Breast epithelium (tissue), 4 donors: ENCODE data around the gene ZNF548. TPM values are rescaled to one million over a fixed set of nuclear protein-coding genes. Genes with fewer than 3 reads are reported as not detected.

Experiments used
- DNase-seq, 2 donors: peaks; one replicate each; pipeline ENCODE4 v3.0.0-alpha.2; 2019; ENCODE audit warnings: low spot score in 2 of 2
- H3K27ac ChIP-seq, 2 donors: fragments of 200-600 bp; sonication (generic) in 1 of 2; one replicate each; pipeline ENCODE4 v1.5.1; 2016 to 2019; ENCODE audit warnings: mild to moderate bottlenecking in 1 of 2
- H3K27me3 ChIP-seq, 2 donors: fragments of 200-600 bp; sonication (generic) in 1 of 2; one replicate each; pipeline versions ENCODE4 v1.5.1 to v1.6.0; 2017 to 2019; ENCODE audit warnings: control low read depth in 1 of 2, mild to moderate bottlenecking in 1 of 2
- H3K36me3 ChIP-seq: fragments of 200-600 bp; one replicate; pipeline ENCODE4 v1.5.1; 2019
- H3K4me1 ChIP-seq, 2 donors: fragments of 200-600 bp; sonication (generic); one replicate each; pipeline ENCODE4 v1.5.1; 2016 to 2019; ENCODE audit warnings: control low read depth in 1 of 2
- H3K4me3 ChIP-seq, 3 donors: fragments of 200-600 bp; sonication (generic); 1 replicate in 2 of 3; 2 replicates in 1 of 3; pipeline ENCODE4 v1.5.1; 2016 to 2019; ENCODE audit warnings: mild to moderate bottlenecking in 3 of 3, moderate library complexity in 2 of 3
- H3K9me3 ChIP-seq, 2 donors: fragments of 200-600 bp; sonication (generic) in 1 of 2; one replicate each; pipeline ENCODE4 v1.5.1; 2016 to 2019; ENCODE audit warnings: control low read depth in 1 of 2
- CTCF ChIP-seq, 3 donors: fragments of 450-650 bp; IDR thresholded peaks; one replicate each; pipeline ENCODE4 v1.5.1; 2016 to 2017; ENCODE audit warnings: antibody characterized with exemption in 3 of 3, mild to moderate bottlenecking in 3 of 3, moderate library complexity in 3 of 3
- POLR2A ChIP-seq: fragments of 450-650 bp; IDR thresholded peaks from one replicate; pipeline ENCODE4 v1.6.1; 2016; ENCODE audit warnings: antibody characterized with exemption, mild to moderate bottlenecking, moderate library complexity
- POLR2AphosphoS5 ChIP-seq, 3 donors: sonication (generic); formaldehyde crosslinking; IDR thresholded peaks; one replicate each; pipeline ENCODE4 v1.6.1; 2017; ENCODE audit warnings: antibody characterized with exemption in 3 of 3
- intact Hi-C: fragments of 100-400 bp; cut with DNase I; formaldehyde crosslinking; loops from one replicate; pipeline ENCODE4 v1.15.1; 2023; ENCODE audit warnings: low total_unique reads
- total RNA-seq, 3 donors: library from RNA; depleted of rRNA; stranded (reverse); fragments of >200 nt; gene quantifications; one replicate each; pipeline ENCODE4 v1.1.0, GENCODE V29; 2016

Gene ZNF548
- total RNA-seq, 3 donors from 2014 or later: 23.6 to 34.5 (median 31.8) TPM

GRCh38 chr19:57436417-57436816 is 46.8 kb downstream of the ZNF548 start:
- intact Hi-C loops: no loop called here
- no peak overlapping the region for H3K27ac ChIP-seq
- no peak for DNase-seq
- peaks cover 10 to 27% of the 10 kb centered on the region in 2 donors for H3K9me3 ChIP-seq
- peaks cover 0 to 10% of the 10 kb centered on the region in 2 donors for H3K4me1 ChIP-seq
- no peaks in the 10 kb centered on the region for H3K36me3 ChIP-seq
- peak overlapping the region in 2 of 3 donors; percentile 81 to 85 for H3K4me3 ChIP-seq
- TF ChIP-seq CTCF (IDR thresholded peaks at IDR 0.05): no peak
- TF ChIP-seq POLR2A: no peak
- TF ChIP-seq POLR2AphosphoS5 (IDR thresholded peaks at IDR 0.05): no peak
- H3K27me3 ChIP-seq: no peaks in the 10 kb centered on the region

GRCh38 chr19:57437931-57438330 is 48.3 kb downstream of the ZNF548 start:
- H3K4me1 ChIP-seq: peaks cover 0 to 10% of the 10 kb centered on the region in 2 donors
- H3K36me3 ChIP-seq: no peaks in the 10 kb centered on the region
- peaks cover 24 to 41% of the 10 kb centered on the region in 2 donors for H3K9me3 ChIP-seq
- no peak for DNase-seq
- no peaks in the 10 kb centered on the region for H3K27me3 ChIP-seq
- TF ChIP-seq CTCF (IDR thresholded peaks at IDR 0.05) (no peak), POLR2AphosphoS5 (IDR thresholded peaks at IDR 0.05) (no peak), POLR2A (no peak)
- intact Hi-C loops: no loop called here
- H3K27ac ChIP-seq: no peak overlapping the region
- no peak overlapping the region for H3K4me3 ChIP-seq

- no peaks in the 10 kb centered on the region for H3K36me3 ChIP-seq
- peaks cover 34 to 51% of the 10 kb centered on the region in 2 donors for H3K9me3 ChIP-seq
- no peak overlapping the region for H3K4me3 ChIP-seq
- H3K4me1 ChIP-seq: peaks cover 0 to 10% of the 10 kb centered on the region in 2 donors
- intact Hi-C loops: no loop called here
- no peak for TF ChIP-seq POLR2A
- no peak for TF ChIP-seq POLR2AphosphoS5 (IDR thresholded peaks at IDR 0.05)
- TF ChIP-seq CTCF (IDR thresholded peaks at IDR 0.05): no peak
- no peaks in the 10 kb centered on the region for H3K27me3 ChIP-seq
- no peak for DNase-seq
- H3K27ac ChIP-seq: no peak overlapping the region
Observed at GRCh38 chr19:57438925-57439324, 49.3 kb downstream of the ZNF548 start.

GRCh38 chr19:57441979-57442752 is 52.5 kb downstream of the ZNF548 start:
- H3K4me1 ChIP-seq: no peaks in the 10 kb centered on the region
- DNase-seq: no peak
- no peak overlapping the region for H3K4me3 ChIP-seq
- TF ChIP-seq POLR2AphosphoS5 (IDR thresholded peaks at IDR 0.05) (no peak), CTCF (IDR thresholded peaks at IDR 0.05) (no peak), POLR2A (no peak)
- intact Hi-C loops: no loop called here
- H3K36me3 ChIP-seq: no peaks in the 10 kb centered on the region
- H3K27me3 ChIP-seq: no peaks in the 10 kb centered on the region
- no peak overlapping the region for H3K27ac ChIP-seq
- peaks cover 64 to 76% of the 10 kb centered on the region in 2 donors for H3K9me3 ChIP-seq

- no peaks in the 10 kb centered on the region for H3K36me3 ChIP-seq
- no peaks in the 10 kb centered on the region for H3K4me1 ChIP-seq
- H3K4me3 ChIP-seq: no peak overlapping the region
- no peak for DNase-seq
- intact Hi-C loops: no loop called here
- no peaks in the 10 kb centered on the region for H3K27me3 ChIP-seq
- H3K27ac ChIP-seq: no peak overlapping the region
- H3K9me3 ChIP-seq: peaks cover 71 to 72% of the 10 kb centered on the region in 2 donors
- no peak for TF ChIP-seq POLR2A
- TF ChIP-seq CTCF (IDR thresholded peaks at IDR 0.05): no peak
- TF ChIP-seq POLR2AphosphoS5 (IDR thresholded peaks at IDR 0.05): no peak
Observed at GRCh38 chr19:57443121-57443696, 53.6 kb downstream of the ZNF548 start.
